ENCODE results near the gene TMEM101. TPM values are rescaled to one million over a fixed set of nuclear protein-coding genes. Genes with fewer than 3 reads are reported as not detected.
"Not testable (repeated sequence)": the region's sequence is repeated elsewhere in the genome, so short reads cannot be mapped to it uniquely, and the experiment has no call there.

TMEM101 gene
- total and polyA plus RNA-seq, 9 donors: 19.9 to 35.3 (median 23.5) TPM

DNA sequence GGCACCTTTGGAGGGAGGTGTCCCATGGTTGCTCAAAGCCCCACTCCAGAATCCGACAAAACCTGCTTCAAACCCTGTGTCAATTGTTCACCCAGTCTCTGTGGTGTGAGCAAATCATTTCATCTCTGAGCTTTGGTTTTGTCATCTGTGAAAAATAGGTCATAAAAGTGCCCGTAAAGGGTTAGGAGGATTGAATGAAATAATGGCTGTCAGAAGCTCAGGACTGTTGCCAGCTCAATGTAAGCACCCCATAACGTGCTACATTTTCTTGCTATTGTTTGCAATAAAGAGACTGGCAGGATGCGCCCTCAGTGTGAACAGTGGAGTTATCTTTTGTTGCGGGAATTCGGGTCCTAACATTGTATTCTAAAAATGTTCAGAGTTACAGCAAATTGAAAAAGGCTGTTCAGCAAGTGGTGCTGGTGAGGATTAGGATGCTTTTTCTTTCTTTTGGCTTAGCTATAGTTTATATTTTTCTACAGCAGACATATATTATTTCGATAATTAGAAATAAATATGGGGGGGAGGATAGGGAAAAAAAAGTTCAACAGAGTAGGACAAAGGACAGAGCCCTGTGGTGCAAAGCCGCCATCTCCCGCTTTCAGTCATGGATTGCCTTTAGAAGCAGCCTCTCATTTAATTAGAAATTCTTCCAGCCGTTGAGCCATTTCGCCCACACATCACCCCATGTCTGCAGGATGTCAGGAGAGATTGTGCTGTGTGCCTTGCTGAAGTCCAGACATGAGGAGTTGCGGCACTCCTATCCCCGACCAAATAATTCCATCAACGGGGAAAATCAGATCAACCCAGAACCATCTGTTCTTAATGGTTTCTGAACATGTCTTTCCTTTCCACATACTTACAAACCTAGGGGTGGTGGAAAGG, 40.1 kb downstream of the TMEM101 start:
- Histone ChIP-seq H3K4me1 (ENCODE audit: insufficient read depth) (no peaks in the 10 kb centered on the region), H3K27me3 (no peaks in the 10 kb centered on the region), H3K4me3 (no peak overlapping the region), H3K36me3 (no peaks in the 10 kb centered on the region), H3K9me3 (no peaks in the 10 kb centered on the region), H3K27ac (no peak overlapping the region)
- intact Hi-C loops (cut with DNase I): no loop called here
- TF ChIP-seq, protein P1, sequence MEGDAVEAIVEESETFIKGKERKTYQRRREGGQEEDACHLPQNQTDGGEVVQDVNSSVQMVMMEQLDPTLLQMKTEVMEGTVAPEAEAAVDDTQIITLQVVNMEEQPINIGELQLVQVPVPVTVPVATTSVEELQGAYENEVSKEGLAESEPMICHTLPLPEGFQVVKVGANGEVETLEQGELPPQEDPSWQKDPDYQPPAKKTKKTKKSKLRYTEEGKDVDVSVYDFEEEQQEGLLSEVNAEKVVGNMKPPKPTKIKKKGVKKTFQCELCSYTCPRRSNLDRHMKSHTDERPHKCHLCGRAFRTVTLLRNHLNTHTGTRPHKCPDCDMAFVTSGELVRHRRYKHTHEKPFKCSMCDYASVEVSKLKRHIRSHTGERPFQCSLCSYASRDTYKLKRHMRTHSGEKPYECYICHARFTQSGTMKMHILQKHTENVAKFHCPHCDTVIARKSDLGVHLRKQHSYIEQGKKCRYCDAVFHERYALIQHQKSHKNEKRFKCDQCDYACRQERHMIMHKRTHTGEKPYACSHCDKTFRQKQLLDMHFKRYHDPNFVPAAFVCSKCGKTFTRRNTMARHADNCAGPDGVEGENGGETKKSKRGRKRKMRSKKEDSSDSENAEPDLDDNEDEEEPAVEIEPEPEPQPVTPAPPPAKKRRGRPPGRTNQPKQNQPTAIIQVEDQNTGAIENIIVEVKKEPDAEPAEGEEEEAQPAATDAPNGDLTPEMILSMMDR (IDR thresholded peaks at IDR 0.05): no peak
- TF ChIP-seq POLR2A (IDR thresholded peaks at IDR 0.05): no peak
- TF ChIP-seq EP300 (IDR thresholded peaks at IDR 0.05): no peak
- WGBS, 3 donors: 33 to 45% (median 35%) methylated on average over 14 of the region's 14 CpGs
- DNase-seq: no peak

DNA sequence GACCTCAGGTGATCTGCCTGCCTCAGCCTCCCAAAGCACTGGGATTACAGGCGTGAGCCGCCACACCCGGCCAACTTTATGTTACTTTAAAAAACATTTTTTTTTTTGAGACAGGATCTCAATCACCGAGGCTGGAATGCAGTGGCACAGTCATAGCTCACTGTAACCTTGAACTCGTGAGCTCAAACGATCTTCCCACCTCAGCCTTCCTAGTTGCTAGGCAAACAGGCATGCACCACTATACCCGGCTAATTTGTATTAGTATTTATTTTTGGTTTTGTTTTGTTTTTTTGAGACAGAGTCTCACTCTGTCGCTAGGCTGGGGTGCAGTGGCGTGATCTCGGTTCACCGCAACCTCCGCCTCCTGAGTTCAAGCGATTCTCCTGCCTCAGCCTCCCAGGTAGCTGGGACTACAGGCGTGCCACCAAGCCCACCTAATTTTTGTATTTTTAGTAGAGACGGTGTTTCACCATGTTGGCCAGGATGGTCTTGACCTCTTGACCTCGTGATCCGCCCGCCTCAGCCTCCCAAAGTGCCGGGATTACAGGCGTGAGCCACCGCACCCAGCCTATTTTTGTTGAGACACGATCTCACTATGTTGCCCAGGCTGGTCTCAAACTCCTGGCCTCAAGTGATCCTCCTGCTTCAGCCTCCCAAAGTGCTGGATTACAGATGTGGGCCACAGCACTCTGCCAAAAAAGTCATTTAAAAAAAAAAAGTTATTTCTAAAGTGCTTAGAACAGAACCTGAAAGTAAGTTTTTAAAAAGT, 42.1 kb downstream of the TMEM101 start:
- H3K27me3 ChIP-seq; H3K27ac ChIP-seq; intact Hi-C loops (cut with DNase I); H3K36me3 ChIP-seq; DNase-seq; H3K9me3 ChIP-seq; H3K4me3 ChIP-seq; H3K4me1 ChIP-seq (ENCODE audit: insufficient read depth): not testable (repeated sequence)
- 77 to 84% (median 81%) methylated on average over 22 of the region's 22 CpGs for WGBS, 3 donors

DNA sequence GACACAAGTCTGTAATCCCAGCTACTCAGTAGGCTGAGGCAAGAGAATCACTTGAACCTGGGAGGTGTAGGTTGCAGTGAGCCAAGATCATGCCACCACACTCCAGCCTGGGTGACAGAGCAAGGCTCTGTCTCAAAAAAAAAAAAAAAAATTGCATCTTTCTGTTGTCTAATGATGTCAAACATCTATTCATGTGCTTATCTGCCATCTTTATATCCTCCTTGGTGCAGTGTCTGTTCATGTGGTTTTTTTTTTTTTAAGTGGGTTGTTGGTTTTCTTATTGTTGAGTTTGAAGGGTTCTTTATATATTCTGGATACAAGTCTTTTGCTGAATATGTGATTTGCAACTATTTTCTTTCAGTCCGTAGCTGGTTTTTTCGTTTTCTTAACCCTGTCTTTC, 43.3 kb downstream of the TMEM101 start:
- DNase-seq; H3K4me3 ChIP-seq; H3K36me3 ChIP-seq; H3K27ac ChIP-seq; intact Hi-C loops (cut with DNase I); H3K4me1 ChIP-seq (ENCODE audit: insufficient read depth); H3K27me3 ChIP-seq; H3K9me3 ChIP-seq: not testable (repeated sequence)
- 34 to 52% (median 42%) methylated on average over 2 of the region's 2 CpGs for WGBS, 3 donors

DNA sequence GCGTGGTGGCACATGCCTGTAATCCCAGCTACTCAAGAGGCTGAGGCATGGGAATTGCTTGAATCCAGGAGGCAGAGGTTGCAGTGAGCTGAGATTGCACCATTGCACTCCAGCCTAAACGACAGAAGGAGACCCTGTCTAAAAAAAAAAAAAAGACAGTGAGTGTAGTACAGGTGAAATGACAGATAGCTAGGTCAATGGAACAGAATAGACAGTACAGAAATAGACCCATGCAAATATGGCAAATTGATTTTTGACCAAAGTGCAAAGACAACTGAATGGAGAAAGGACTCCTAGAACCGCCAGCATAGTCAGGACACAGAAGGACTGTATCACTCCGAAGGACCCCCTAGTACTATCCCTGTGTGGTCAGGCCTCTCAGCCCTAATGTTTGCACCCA, 44.4 kb downstream of the TMEM101 start:
- 65 to 85% (median 74%) methylated on average over 4 of the region's 4 CpGs for WGBS, 3 donors
- Histone ChIP-seq H3K36me3 (no peaks in the 10 kb centered on the region), H3K9me3 (no peaks in the 10 kb centered on the region), H3K27ac (no peak overlapping the region), H3K4me1 (ENCODE audit: insufficient read depth) (no peaks in the 10 kb centered on the region), H3K27me3 (no peaks in the 10 kb centered on the region), H3K4me3 (no peak overlapping the region)
- intact Hi-C loops (cut with DNase I): no loop called here
- TF ChIP-seq EP300 (IDR thresholded peaks at IDR 0.05) (no peak), POLR2A (IDR thresholded peaks at IDR 0.05) (no peak)
- TF ChIP-seq, protein P1 (IDR thresholded peaks at IDR 0.05): no peak
- DNase-seq: no peak

DNA sequence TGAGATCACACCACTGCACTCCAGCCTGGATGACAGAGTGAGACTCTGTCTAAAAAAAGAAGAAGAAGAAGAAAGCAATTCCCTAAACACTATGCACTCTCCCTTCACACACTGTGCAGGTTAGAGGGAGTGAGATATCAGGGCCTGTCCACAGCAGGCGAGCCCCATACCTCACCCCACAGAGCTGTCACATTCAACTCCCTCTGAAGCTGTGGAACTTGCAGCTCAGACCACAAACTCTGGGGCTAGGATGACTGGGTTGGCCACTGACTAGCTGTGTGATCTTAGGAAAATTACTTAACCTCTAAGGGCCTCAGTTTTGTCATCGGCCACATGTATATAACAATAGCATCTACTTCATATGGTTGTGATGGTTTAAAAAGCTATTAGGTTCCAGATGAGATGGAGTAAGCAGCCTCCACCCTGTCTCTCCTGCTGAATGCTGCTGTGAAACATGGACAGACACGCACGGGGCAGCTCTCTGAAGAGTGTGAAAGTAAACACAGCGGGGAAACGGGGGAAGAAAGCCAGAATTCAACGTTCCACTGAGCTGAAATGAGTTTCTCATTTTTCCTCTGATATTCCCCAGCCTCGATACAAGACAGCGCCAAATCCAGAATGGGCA, 47.4 kb downstream of the TMEM101 start:
- TF ChIP-seq POLR2A (IDR thresholded peaks at IDR 0.05) (no peak), EP300 (IDR thresholded peaks at IDR 0.05) (no peak)
- TF ChIP-seq, protein P1 (IDR thresholded peaks at IDR 0.05): no peak

More for the DNA sequence above, 47.4 kb downstream of the TMEM101 start:
- Histone ChIP-seq H3K4me3 (no peak overlapping the region), H3K27ac (no peak overlapping the region), H3K36me3 (no peaks in the 10 kb centered on the region), H3K9me3 (no peaks in the 10 kb centered on the region), H3K4me1 (ENCODE audit: insufficient read depth) (no peaks in the 10 kb centered on the region), H3K27me3 (no peaks in the 10 kb centered on the region)
- no peak for DNase-seq
- intact Hi-C loops (cut with DNase I): no loop called here
- whole genome bisulfite sequencing, 3 donors: 38 to 53% (median 51%) methylated on average over 9 of the region's 9 CpGs
